GM19023 (cell line): ENCODE data around the gene AGRP.

Source experiments
- ATAC-seq: cut with Tn5 transposase; IDR thresholded peaks from one replicate; pipeline ENCODE4 v1.9.1; 2021; ENCODE audit warnings: mild to moderate bottlenecking, moderate library complexity; ENCODE audit not compliant: unreplicated experiment

Gene AGRP

DNA sequence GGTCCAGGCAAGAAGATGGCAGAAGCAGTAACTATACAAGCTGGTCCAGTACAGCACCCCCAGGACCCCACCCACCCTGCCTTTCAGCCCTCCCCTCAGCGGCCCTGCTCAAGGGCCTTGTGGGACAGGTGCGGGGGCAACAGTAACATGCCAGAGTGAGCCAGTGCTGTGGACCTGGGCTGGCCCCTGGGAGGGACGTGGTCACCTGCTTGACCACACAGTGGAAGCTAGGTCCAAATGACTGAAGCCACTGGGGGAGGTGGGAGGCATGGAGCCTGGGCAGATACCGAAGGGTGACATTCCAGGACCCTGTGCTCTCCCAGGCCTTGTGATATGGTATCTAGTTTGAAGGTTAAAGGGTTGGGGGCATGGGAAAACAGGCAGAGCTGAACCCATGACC lies 19.7 kb downstream of the AGRP start:
- ATAC-seq: no peak

DNA sequence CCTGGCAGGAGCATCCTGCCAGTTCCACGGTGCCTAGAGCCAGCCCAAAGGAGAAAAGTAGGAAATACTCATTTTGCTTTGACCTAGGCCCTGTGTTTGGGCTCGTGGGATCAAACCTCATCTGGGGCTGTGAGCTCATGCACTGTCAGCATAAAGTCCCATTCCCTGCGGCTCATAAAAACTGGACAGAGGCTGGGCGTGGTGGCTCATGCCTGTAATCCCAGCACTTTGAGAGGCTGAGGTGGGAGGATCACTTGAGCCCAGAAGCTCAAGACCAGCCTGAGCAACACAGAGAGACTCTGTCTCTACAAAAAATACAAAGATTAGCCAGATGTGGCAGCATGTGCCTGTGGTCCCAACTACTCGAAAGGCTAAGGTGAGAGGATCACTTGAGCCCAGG lies 20.3 kb downstream of the AGRP start:
- ATAC-seq: no peak

DNA sequence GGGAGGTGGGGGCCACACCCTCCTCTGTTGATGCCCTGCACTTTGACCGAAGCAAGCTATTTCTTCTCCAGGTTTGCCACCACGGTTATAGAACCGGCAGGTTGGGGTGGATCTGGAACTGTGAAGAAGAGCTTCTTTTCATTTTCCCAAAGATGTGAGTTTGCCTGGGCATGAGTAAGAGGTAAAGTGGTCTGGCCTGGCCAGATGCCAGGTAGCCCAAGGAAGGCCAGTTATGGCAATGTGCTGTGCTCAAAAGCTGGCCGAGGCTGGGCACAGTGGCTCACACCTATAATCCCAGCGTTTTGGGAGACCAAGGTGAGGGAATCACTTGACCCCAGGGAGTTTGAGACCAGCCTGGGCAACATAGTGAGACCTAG lies 21.1 kb downstream of the AGRP start:
- no peak for ATAC-seq

DNA sequence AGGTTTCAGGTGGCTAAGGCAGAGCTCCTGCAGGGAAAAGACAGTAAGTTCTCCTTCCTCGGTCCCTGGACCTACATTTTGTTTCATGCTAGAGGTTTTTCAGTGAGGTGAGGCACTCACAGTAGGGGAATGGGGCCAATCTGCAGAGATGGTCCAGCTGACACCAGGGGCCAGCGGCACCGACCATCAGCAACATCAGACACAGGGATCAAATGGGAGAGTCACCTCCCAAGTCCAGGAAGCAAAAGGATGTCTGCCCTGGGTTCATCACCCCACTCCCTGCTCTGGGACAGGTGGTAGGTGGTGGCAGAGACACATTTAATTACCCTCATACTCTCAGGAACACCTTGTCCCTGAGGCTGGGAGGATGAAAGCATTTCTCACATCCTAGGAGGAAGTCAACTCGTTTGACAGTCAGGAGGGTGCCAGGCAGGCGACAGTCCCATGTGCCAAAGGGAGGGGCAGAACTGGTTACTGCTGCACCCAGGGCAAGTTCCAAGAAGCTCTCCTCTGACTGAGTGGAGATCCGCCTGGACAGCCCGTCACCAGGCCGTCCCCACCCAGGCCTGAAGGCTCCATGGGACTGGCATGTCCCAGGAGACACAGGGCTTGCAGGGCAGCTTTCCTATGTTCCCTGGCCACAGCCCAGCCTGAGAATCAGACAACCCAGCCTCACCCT lies 21.6 kb downstream of the AGRP start:
- ATAC-seq: no peak

DNA sequence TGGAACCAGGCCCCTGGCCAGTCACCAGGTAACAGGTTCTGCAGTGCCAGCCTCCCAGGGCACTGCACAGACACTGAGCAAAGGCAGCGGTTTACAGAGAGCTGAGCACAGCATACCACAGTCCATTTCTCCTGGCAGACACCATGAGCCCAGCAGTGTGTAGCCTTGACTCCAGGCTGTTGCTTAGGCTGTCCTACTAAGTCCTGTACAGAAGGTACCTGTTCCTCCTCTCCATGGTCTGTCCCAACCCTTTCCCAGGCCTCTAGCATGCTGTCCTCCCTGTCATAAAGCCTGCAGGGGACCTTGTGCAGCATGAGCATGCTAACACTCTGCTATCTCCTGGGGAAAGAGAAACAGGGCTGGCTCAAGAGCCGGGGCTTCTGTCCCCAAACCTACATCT lies 22.4 kb downstream of the AGRP start:
- no peak for ATAC-seq

DNA sequence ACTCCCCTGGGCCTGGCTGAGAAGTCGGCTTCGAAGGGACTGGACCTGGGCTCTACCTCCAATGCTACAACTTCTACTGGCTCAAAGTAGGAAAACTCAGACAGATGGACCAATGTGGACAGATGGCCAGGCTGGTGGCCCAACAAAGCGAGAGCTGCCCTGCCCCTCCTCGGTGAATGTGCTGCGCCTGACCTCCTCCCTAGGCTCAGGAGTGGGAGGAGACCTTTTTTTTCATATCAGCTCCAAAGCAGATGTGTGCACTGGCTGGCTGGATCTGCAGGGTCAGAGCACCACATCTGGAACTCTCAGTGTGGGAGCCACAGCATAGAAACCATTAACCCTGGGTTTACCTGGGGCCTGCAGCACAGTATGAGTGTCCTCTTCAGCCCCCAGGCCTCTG lies 23.2 kb downstream of the AGRP start:
- no peak for ATAC-seq

DNA sequence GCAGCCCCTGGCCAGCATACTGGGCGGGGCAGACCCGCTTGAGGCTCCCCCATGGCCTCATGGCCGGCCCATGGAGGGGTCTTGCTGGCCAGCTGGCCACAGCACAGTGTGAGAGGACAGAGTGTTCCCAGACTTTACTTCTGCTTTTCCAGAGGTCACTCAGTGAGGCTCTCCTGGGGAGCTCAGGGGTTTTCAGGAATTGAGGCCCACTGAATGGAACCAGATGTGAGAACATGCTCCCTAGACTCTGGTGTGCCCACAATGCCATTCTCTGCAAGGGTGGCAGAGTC lies 23.5 kb downstream of the AGRP start:
- no peak for ATAC-seq

DNA sequence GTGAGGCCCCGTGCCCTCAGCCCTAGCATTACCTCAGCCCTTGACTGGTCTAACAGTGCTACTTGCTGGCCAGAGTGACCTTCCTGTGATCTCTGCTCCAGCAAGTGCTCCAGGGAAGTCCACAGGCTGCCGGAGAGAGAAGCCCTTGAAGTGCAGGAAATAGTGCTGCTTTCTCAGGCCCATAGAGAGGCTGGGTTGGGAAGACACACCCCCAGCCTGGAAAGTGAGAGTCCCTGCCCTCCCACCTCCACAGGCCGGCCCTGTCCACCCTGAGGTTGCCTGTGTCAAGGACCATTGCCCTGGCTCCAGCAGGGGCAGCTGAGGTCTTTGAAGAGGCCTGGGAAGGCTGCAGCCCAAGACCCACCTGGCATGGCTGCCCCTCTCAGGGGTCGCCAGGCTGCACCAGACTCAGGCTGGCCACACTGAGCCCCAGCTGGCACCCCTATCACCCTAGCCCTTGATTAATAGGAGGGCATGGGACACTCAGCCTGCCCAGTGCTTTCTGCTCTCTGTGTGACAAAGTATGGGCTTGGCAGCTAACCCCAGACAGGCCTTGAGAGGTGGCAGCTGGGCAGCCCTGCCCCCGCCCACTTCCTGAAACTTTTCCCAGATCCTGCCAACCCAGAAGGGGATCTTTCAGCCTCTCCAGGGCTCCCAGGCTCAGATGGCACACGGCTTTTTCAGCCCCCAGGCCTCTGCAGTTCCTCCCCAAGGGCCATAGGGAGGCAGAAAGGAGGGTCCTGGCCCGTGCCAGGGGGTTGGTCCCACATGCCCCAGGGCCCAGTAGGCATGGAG lies 24.1 kb downstream of the AGRP start:
- no peak for ATAC-seq

DNA sequence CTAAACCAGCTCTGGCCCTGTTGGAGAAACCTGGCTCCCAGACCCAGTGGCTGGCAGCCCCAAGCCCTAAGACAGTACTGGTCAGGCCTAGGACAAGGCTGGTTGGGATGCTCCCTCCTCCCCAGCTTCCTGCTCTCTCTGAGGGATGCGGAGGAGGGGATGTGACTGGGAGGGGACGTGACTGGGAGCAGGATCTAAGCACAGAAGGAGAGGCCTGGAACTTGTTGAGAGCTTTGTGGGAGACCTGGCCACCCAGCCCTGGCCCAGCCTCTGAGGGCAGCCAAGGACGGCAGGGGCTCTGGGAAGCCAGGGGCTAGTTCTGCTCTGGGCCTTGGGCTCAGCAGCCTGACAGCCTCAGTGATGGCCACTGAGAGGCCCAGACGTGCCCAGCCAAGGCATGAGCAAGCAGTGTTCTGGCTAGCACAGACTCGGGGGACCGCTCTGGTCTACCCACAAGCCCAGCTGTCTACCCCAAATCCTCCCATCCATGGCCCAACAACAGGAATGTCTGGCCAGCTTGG lies 25.2 kb downstream of the AGRP start:
- no peak for ATAC-seq

DNA sequence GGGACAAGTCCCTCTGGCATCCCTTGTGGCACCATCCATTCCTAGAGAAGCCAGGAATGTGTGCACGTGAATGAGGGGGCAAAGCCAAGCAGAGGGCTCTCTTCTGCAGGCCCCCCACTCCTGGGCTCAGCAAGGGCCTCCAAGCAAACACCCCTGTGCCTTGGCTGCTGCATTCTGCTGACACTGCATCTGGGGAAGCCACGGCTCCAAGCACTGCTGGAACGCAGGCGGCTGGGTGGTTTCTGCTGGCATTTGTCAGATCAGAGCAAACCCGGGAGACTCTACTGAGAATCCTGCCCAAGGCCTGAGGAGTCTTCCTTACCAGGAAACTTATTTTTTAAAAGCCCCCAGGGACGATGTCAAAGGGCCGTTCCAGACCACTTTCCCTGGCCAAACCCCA lies 25.7 kb downstream of the AGRP start:
- ATAC-seq: no peak

DNA sequence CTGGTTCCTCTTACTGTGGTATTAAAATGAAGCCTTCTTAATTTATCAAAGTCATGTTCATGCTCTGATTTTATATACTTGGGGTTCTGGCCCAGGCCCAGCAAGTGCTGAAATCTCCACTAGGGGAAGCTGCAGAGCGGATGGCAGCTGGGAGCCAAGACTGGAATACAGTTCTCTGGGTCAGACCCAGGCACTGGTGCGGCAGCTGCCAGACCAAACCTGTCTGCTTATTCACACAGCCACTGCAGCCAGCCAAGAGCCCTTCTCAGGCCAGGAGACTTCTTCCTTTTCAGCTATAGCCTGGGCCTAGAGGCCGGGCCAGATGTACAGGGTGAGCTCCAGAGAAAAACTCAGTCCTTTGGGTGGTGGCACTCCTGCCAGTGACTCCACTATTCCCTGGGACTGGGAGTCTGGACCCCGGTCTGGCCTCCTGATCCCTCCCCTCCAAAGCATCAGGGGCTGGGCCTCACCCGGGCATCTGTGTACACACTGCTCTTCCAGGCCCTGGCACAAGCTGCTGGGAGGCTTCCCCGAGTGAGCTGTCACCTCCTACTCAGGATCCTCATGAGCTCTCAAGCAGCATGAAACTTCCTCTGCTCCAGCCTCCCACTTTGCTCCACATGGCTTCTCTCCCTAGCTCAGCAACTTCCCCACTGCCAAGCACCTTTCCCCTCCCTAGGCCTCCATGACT lies 26.8 kb downstream of the AGRP start:
- no peak for ATAC-seq

DNA sequence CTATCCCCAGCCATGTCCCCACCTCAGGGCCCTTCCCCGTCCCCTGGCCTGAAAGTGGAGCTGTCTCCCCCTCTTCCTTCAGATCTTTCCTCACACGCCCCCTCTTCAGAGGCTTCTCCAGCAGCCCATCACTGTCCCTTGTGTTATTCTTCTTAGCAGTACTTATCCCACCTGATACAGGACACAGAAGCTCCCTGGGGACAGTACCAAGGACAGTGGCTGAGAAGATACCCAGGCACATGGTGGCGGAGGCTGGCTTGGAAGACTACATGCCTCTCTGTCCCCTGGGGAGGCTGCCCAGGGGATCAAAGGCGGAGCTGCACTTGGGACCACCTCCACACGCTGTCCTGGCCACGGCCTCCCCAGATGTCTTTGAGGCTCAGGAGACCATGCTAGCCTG lies 28.5 kb downstream of the AGRP start:
- no peak for ATAC-seq

DNA sequence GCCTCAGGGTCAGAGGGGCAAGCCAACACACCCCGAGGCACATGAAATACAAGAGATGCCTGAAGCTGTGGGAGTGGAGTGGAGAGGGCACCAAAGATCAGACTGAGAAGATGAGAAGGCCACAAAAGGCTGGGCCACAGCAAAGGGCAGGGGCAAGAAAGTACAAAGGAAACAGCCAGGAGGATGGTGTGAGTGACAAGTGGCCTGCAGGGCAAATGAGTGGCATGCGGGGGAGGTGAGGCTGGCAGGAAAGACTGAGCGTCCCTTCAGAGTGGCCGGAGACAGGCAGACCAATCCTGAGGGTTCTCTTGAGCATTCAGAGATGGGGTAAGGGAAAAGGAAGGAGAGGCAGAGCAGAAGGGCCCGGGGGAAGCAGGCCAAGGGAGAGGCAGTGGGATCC lies 29.2 kb downstream of the AGRP start:
- ATAC-seq: no peak

DNA sequence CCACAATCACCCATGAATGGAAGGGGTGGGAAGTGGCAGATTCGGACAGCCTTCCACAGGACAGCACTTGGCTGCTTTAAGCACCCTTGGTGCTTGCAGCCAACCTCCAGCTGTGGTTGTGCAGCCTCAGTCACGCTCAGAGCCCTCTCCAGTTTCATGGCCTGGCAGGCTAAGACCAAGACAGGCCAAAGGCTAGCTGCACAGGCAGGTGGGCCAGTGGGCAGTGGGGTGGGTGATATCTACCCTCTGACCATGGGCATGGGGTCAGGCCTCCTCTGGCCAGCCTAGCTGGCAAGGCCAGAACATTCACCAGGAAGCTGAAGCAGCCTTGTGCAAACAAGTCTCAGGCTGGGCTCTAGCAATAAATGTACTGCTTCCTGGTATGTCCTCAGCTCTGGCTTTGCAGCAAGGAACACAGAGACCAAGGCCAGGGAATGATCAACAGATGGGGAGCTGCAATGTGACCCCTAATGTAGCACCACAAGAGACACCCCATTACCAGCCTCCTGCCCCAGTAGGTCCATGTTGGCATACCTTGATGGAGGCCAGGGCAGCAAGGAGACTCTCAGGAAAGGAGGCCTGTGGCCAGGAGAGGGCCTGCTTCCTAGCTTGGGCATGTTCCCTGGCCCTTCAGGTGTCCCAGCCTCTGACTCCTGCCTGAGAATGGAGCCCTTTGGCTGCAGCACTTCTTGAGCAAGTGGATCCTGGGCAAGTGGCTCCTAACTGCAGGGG lies 31.5 kb downstream of the AGRP start:
- no peak for ATAC-seq

DNA sequence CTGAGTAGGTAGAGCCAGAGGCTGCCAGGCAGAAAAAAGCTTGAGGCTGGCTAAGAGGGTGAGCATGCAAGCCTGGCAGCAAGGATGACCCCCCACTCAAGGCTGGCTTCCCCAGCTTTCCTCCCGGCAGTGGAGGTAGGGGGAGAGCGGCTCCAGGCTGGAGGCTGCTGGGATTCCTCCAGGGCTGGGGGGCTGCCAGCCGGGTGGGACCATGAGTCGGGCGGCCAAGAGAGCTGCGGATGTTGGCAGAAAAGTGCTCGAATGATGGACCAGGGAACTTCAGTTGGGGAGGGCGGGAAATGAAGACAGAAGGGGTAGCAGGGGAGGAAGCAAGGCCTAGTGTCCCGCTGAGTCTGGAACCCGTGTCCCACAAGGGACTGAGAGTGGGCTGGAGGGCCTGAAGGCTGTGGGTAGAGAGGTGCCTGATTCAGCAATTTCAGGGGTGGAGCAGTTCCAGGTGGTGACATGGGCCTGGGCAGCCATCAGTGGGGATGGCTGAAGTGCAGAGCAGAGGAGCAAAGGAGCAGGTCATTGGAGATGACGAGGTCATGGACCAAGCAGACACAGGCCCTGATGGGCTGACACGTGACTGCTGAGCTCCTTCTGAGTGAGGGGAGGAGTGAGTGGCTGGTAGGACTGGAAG lies 32.2 kb downstream of the AGRP start:
- no peak for ATAC-seq

DNA sequence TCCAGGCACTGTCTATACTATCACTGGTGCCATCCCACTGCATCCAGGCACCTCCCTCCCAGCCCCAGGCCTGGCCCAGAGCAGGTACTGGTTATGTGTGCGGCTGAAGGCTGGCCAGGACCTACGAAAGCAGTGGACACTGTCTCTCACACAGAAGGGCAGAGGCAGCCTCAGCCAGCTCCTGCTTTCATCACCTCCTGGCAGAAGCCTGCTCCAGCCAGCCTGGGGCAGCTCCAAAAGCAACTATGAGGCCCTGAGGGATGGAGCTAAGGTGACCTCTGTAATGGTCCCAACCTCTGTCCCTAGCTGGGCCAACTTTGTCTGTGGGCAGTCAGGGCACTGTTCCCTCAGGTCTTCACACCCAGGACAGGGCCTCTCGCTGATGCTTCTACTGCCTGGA lies 33.6 kb downstream of the AGRP start:
- no peak for ATAC-seq

DNA sequence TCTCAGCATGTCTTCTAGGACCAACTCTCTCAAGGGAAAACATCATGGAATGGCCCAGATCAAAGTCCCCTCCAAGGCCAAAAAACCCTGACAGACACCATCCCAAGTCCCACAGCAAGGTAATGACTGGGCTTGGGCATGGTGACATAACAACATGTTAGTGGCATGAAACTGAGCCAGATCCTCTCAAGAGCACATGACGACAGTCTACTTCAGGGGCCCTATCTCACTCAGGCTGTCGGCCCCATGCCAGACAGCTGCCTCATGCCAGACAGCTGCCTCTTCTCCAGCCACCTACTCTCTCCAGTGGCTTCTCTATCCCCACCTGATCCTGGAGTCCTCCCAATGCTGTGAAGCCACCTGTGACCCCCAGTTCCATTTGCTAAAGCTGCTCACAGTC lies 34.0 kb downstream of the AGRP start:
- ATAC-seq: no peak

DNA sequence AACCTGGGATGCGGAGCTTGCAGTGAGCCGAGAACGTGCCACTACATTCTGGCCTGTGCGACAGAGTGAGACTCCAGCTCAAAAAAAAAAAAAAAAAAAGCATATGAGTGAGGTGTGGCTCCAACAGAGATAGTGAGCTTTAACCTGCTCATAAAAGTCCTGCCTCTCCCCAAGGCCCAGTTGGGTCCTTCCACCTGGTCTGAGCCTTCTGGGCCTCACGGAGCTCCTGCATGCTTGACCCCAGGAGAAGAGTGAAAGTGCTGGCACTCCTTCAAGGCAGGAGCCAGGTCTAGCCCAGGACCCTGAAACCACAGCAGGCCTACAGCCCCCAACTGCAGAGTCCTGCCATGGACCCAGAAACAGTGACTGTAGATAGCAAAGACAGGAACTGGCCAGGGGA lies 34.8 kb downstream of the AGRP start:
- ATAC-seq: no peak

DNA sequence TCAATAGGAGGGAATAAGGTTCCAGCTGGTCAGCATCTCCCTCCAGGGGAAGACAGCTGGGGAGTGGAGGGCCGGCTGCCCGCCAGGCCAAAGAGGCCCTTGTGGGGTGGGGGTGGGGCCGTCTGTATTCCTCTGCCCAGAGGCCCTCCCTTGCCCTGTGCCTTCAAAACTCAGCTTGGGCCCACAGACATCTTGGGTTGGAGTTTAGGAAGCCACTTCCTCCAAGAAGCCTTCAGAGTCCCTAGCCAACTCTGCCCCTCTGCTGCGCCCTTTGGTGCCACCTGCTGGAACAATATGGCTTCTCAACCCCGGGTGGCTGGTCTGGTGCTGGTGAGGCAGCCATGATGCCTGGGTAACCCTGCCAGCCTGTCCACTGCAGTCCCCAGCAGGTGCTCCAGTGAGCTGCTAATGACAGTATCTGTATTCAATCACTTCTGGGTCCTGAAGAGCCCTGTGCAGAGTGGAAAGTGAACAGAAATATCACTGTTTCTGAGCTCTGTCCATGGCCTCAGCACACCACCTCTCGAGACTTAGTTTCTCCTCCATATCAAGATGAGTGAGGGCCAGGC lies 35.8 kb downstream of the AGRP start:
- no peak for ATAC-seq

DNA sequence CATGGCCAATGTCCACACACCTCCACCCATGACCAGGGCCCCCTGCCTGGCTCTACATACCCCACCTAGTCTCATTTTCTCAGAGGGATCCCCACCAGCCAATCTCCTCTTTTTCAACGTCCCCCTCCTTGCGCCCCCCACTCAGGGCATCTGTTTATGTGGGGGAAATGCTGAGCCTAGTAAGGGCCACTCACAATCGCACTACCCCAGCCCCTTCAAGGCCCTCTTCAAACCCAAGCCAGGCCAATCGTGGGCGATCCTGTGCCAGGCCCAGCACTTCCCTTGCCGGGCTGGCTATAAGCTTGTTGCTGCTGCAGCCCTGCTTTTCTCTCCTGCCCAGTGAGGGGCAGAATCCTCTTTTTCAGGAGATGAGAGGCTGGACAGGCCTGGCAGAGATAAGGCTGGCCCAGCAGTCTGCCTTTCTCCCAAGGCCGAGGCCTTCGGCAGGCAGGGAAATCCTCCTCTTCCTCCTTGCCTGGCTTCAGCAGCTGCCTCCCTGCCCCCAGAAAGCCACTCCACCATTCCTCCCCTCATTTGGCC lies 36.3 kb downstream of the AGRP start:
- ATAC-seq: no peak
